Measurements from ENCODE around the gene ZSCAN5B.

DNA sequence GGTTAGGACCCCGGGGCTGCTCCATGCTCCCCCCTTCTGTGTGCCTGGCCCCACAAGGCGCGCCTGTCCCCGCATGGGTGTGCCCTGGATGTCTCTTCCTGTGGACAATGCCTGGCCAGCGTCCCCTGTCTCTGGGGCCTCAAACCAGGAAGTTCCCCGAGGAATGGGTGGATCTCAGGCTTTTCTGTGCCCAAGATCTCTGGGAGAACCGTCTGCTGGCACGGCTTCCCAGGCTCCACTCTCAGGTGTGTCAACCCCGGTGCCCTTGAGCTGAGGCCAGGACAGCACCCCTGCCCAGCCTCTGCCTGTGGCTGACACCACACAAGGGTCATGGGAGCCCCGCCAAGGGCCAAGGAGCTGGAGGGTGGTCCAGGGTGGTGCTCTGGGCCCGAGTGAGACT lies 40.8 kb downstream of the ZSCAN5B start:
- TF ChIP-seq, protein P1, sequence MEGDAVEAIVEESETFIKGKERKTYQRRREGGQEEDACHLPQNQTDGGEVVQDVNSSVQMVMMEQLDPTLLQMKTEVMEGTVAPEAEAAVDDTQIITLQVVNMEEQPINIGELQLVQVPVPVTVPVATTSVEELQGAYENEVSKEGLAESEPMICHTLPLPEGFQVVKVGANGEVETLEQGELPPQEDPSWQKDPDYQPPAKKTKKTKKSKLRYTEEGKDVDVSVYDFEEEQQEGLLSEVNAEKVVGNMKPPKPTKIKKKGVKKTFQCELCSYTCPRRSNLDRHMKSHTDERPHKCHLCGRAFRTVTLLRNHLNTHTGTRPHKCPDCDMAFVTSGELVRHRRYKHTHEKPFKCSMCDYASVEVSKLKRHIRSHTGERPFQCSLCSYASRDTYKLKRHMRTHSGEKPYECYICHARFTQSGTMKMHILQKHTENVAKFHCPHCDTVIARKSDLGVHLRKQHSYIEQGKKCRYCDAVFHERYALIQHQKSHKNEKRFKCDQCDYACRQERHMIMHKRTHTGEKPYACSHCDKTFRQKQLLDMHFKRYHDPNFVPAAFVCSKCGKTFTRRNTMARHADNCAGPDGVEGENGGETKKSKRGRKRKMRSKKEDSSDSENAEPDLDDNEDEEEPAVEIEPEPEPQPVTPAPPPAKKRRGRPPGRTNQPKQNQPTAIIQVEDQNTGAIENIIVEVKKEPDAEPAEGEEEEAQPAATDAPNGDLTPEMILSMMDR (IDR thresholded peaks at IDR 0.05), result no peak
- no peak for TF ChIP-seq EP300 (IDR thresholded peaks at IDR 0.05)

Measured in ovary (tissue), 3 donors.